Vagina (tissue), 2 donors: ENCODE measurements around the gene B3GNT2. TPM values are rescaled to one million over a fixed set of nuclear protein-coding genes. Genes with fewer than 3 reads are reported as not detected.
"Not testable (repeated sequence)": the region's sequence is repeated elsewhere in the genome, so short reads cannot be mapped to it uniquely, and the experiment has no call there.

ENCODE experiments used
- DNase-seq, 2 donors: peaks; one replicate each; pipeline ENCODE4 v3.0.0-alpha.2; 2017; ENCODE audit errors: extremely low spot score in 2 of 2
- H3K27ac ChIP-seq: fragments of 200-600 bp; sonication (generic); one replicate; pipeline ENCODE4 v1.5.1; 2019
- H3K27me3 ChIP-seq: fragments of 200-600 bp; sonication (generic); one replicate; pipeline ENCODE4 v1.5.1; 2019
- H3K36me3 ChIP-seq, 2 donors: fragments of 200-600 bp; sonication (generic); one replicate each; pipeline ENCODE4 v1.5.1; 2017 to 2019
- H3K4me1 ChIP-seq: fragments of 200-600 bp; sonication (generic); one replicate; pipeline ENCODE4 v1.5.1; 2019
- H3K4me3 ChIP-seq, 2 donors: fragments of 200-600 bp; sonication (generic); 1 replicate in 1 of 2; 2 replicates in 1 of 2; pipeline ENCODE4 v1.5.1; 2016 to 2019
- H3K9me3 ChIP-seq: fragments of 200-600 bp; sonication (generic); one replicate; pipeline ENCODE4 v1.5.1; 2019
- CTCF ChIP-seq, 3 experiments: fragments of 450-650 bp in 2 of 3; fragments of 200-600 bp in 1 of 3; sonication (generic) in 1 of 3; IDR thresholded peaks; one replicate each; pipeline ENCODE4 v1.5.1; 2017 to 2019; ENCODE audit warnings: antibody characterized with exemption in 3 of 3, mild to moderate bottlenecking in 2 of 3, moderate library complexity in 2 of 3
- POLR2A ChIP-seq, 2 donors: fragments of 450-650 bp; IDR thresholded peaks; one replicate each; pipeline ENCODE4 v1.6.1; 2017; ENCODE audit warnings: antibody characterized with exemption in 2 of 2, mild to moderate bottlenecking in 2 of 2, moderate library complexity in 2 of 2
- POLR2AphosphoS5 ChIP-seq, 2 donors: sonication (generic); formaldehyde crosslinking; IDR thresholded peaks; one replicate each; pipeline ENCODE4 v1.9.0; 2017; ENCODE audit warnings: antibody characterized with exemption in 2 of 2, mild to moderate bottlenecking in 2 of 2, low read depth in 1 of 2; ENCODE audit not compliant: insufficient read depth in 1 of 2
- intact Hi-C: fragments of 100-400 bp; cut with DNase I; formaldehyde crosslinking; loops from one replicate; pipeline ENCODE4 v1.15.1; 2023
- total RNA-seq: library from RNA; depleted of rRNA; stranded (reverse); fragments of >200 nt; gene quantifications from one replicate; pipeline ENCODE4 v1.2.3, GENCODE V29; 2016

Gene B3GNT2
- total RNA-seq, 1 donor from 2014 or later = 18.9 TPM

GRCh38 chr2:62151306-62151638, 44.6 kb upstream of the B3GNT2 start:
- DNase-seq = no peak
- Histone ChIP-seq H3K27ac (no peak overlapping the region), H3K4me1 (peaks cover 9% of the 10 kb centered on the region), H3K27me3 (no peaks in the 10 kb centered on the region), H3K4me3 (no peak overlapping the region), H3K36me3 (no peaks in the 10 kb centered on the region), H3K9me3 (no peaks in the 10 kb centered on the region)
- TF ChIP-seq POLR2AphosphoS5 (IDR thresholded peaks at IDR 0.05; ENCODE audit: insufficient read depth in 1 of 2, low read depth in 1 of 2) (no peak), POLR2A (IDR thresholded peaks at IDR 0.05) (no peak), CTCF (IDR thresholded peaks at IDR 0.05) (no peak)
- intact Hi-C loops = no loop called here

GRCh38 chr2:62152000-62152399, 43.9 kb upstream of the B3GNT2 start:
- intact Hi-C loops = no loop called here
- Histone ChIP-seq H3K9me3 (no peaks in the 10 kb centered on the region), H3K27me3 (no peaks in the 10 kb centered on the region), H3K4me1 (peaks cover 9% of the 10 kb centered on the region), H3K4me3 (no peak overlapping the region), H3K36me3 (no peaks in the 10 kb centered on the region), H3K27ac (no peak overlapping the region)
- DNase-seq = no peak
- TF ChIP-seq CTCF (IDR thresholded peaks at IDR 0.05) = no peak
- no peak for TF ChIP-seq POLR2AphosphoS5 (IDR thresholded peaks at IDR 0.05; ENCODE audit: insufficient read depth in 1 of 2, low read depth in 1 of 2)
- TF ChIP-seq POLR2A (IDR thresholded peaks at IDR 0.05) = no peak

GRCh38 chr2:62156861-62157496, 38.9 kb upstream of the B3GNT2 start:
- Histone ChIP-seq H3K27ac (no peak overlapping the region), H3K9me3 (no peaks in the 10 kb centered on the region), H3K4me1 (no peaks in the 10 kb centered on the region), H3K36me3 (no peaks in the 10 kb centered on the region), H3K4me3 (no peak overlapping the region), H3K27me3 (no peaks in the 10 kb centered on the region)
- intact Hi-C loops = no loop called here
- TF ChIP-seq POLR2AphosphoS5 (IDR thresholded peaks at IDR 0.05; ENCODE audit: insufficient read depth in 1 of 2, low read depth in 1 of 2) (no peak), POLR2A (IDR thresholded peaks at IDR 0.05) (no peak), CTCF (IDR thresholded peaks at IDR 0.05) (no peak)
- DNase-seq = no peak

GRCh38 chr2:62158444-62159121, 37.3 kb upstream of the B3GNT2 start:
- no peak for TF ChIP-seq CTCF (IDR thresholded peaks at IDR 0.05)
- no peak for TF ChIP-seq POLR2A (IDR thresholded peaks at IDR 0.05)
- TF ChIP-seq POLR2AphosphoS5 (IDR thresholded peaks at IDR 0.05; ENCODE audit: insufficient read depth in 1 of 2, low read depth in 1 of 2) = no peak
- Histone ChIP-seq H3K36me3 (no peaks in the 10 kb centered on the region), H3K4me1 (no peaks in the 10 kb centered on the region), H3K27ac (no peak overlapping the region), H3K4me3 (no peak overlapping the region), H3K9me3 (no peaks in the 10 kb centered on the region), H3K27me3 (no peaks in the 10 kb centered on the region)
- intact Hi-C loops = no loop called here
- DNase-seq = no peak

- H3K36me3 ChIP-seq, DNase-seq, H3K9me3 ChIP-seq, H3K4me1 ChIP-seq, H3K27ac ChIP-seq, H3K4me3 ChIP-seq, H3K27me3 ChIP-seq, intact Hi-C loops: not testable (repeated sequence)
Measured at GRCh38 chr2:62160691-62161090, 35.2 kb upstream of the B3GNT2 start.
